B cell (primary cell): ENCODE results near the gene G2E3.

Experiments
- CTCF ChIP-seq: fragments of 200-600 bp; IDR thresholded peaks from one replicate; pipeline ENCODE4 v1.8.0; 2022; ENCODE audit warnings: antibody characterized with exemption, mild to moderate bottlenecking
- EZH2 ChIP-seq: IDR thresholded peaks from 2 replicates; pipeline ENCODE4 v1.6.1; 2012; ENCODE audit warnings: borderline replicate concordance, low read depth, mild to moderate bottlenecking, moderate library complexity, low read length; ENCODE audit not compliant: insufficient read depth, poor library complexity, severe bottlenecking

- TF ChIP-seq CTCF, result no peak
- no peak for TF ChIP-seq EZH2
These were observed 42.3 kb downstream of the G2E3 start for GRCh38 chr14:30600922-30601918.
